Subcutaneous abdominal adipose tissue (tissue), 5 donors: Measurements from ENCODE around the gene TEF.

Experiments
- H3K27ac ChIP-seq: one replicate; pipeline ENCODE4 v1.7.0; 2013; ENCODE audit warnings: low read depth, mild to moderate bottlenecking, inconsistent platforms, low read length, moderate library complexity
- H3K27me3 ChIP-seq, 5 donors: one replicate each; pipeline ENCODE4 v1.7.0; 2013; ENCODE audit warnings: low read length in 5 of 5, inconsistent platforms in 1 of 5; ENCODE audit not compliant: control insufficient read depth in 5 of 5, insufficient read depth in 4 of 5
- H3K36me3 ChIP-seq, 5 donors: one replicate each; pipeline ENCODE4 v1.7.0; 2013; ENCODE audit warnings: low read length in 5 of 5; ENCODE audit not compliant: control insufficient read depth in 5 of 5, insufficient read depth in 5 of 5
- H3K4me1 ChIP-seq, 5 donors: one replicate each; pipeline ENCODE4 v1.7.0; 2013; ENCODE audit warnings: low read length in 5 of 5, mild to moderate bottlenecking in 3 of 5, moderate library complexity in 1 of 5; ENCODE audit not compliant: control insufficient read depth in 5 of 5, insufficient read depth in 5 of 5
- H3K4me3 ChIP-seq, 5 donors: one replicate each; pipeline ENCODE4 v1.7.0; 2013; ENCODE audit warnings: low read length in 5 of 5, low read depth in 1 of 5
- H3K9ac ChIP-seq, 5 donors: one replicate each; pipeline ENCODE4 v1.7.0; 2013; ENCODE audit warnings: low read length in 5 of 5, mild to moderate bottlenecking in 4 of 5, moderate library complexity in 3 of 5
- H3K9me3 ChIP-seq, 5 donors: one replicate each; pipeline ENCODE4 v1.7.0; 2013; ENCODE audit warnings: low read length in 5 of 5; ENCODE audit not compliant: control insufficient read depth in 5 of 5
- donor health status: healthy.
- donor health status: healthy.
- donor health status: healthy.
- donor health status: healthy.
- donor health status: healthy.

TEF gene

GRCh38 chr22:41353862-41354575 is 27.7 kb upstream of the TEF start:
- H3K4me3 ChIP-seq: no peak overlapping the region
- H3K9ac ChIP-seq: no peak overlapping the region
- H3K36me3 ChIP-seq: peaks cover 0 to 95% (median 91%) of the 10 kb centered on the region in 5 donors
- H3K27me3 ChIP-seq: no peaks in the 10 kb centered on the region
- H3K4me1 ChIP-seq: peaks cover 4 to 17% (median 16%) of the 10 kb centered on the region in 5 donors
- H3K9me3 ChIP-seq: no peaks in the 10 kb centered on the region
- H3K27ac ChIP-seq: no peak overlapping the region

GRCh38 chr22:41354979-41355378 is 26.8 kb upstream of the TEF start:
- H3K9me3 ChIP-seq: no peaks in the 10 kb centered on the region
- no peak overlapping the region for H3K4me3 ChIP-seq
- H3K36me3 ChIP-seq: peaks cover 0 to 86% (median 82%) of the 10 kb centered on the region in 5 donors
- no peaks in the 10 kb centered on the region for H3K27me3 ChIP-seq
- peaks cover 4 to 12% (median 10%) of the 10 kb centered on the region in 5 donors for H3K4me1 ChIP-seq
- no peak overlapping the region for H3K9ac ChIP-seq
- H3K27ac ChIP-seq: no peak overlapping the region

DNA sequence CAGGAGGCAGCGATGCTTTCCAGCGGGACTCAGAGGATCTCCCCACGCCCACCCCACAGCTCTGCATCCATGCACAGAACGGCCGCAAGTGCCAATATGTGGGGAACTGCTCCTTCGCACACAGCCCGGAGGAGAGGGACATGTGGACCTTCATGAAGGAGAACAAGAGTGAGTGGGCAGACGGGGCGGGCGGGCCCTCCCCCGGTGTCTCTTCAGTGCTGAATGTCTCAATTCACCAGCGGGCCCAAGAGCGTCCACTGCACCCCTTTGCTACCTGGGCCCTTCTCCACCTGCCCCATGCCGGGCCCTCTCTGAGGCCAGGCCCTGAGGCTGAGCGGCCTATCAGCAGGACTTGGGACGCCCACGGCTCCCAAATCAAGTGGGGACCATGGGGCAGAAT is 25.8 kb upstream of the TEF start:
- no peaks in the 10 kb centered on the region for H3K9me3 ChIP-seq
- H3K36me3 ChIP-seq: peaks cover 0 to 77% (median 73%) of the 10 kb centered on the region in 5 donors
- no peak overlapping the region for H3K27ac ChIP-seq
- no peak overlapping the region for H3K9ac ChIP-seq
- H3K4me3 ChIP-seq: no peak overlapping the region
- no peaks in the 10 kb centered on the region for H3K27me3 ChIP-seq
- H3K4me1 ChIP-seq: peaks cover 0 to 3% (median 1%) of the 10 kb centered on the region in 5 donors

- Histone ChIP-seq H3K9me3 (no peaks in the 10 kb centered on the region), H3K4me3 (no peak overlapping the region), H3K9ac (no peak overlapping the region), H3K36me3 (peaks cover 0 to 71% (median 66%) of the 10 kb centered on the region in 5 donors), H3K27ac (no peak overlapping the region), H3K27me3 (no peaks in the 10 kb centered on the region), H3K4me1 (no peaks in the 10 kb centered on the region)
Measured at GRCh38 chr22:41356430-41357028, 25.2 kb upstream of the TEF start.

GRCh38 chr22:41357191-41357590 is 24.6 kb upstream of the TEF start:
- Histone ChIP-seq H3K9ac (no peak overlapping the region), H3K27ac (no peak overlapping the region), H3K4me1 (no peaks in the 10 kb centered on the region), H3K9me3 (no peaks in the 10 kb centered on the region), H3K4me3 (no peak overlapping the region), H3K36me3 (peaks cover 0 to 64% (median 61%) of the 10 kb centered on the region in 5 donors), H3K27me3 (no peaks in the 10 kb centered on the region)

GRCh38 chr22:41358927-41359326 is 22.8 kb upstream of the TEF start:
- H3K27ac ChIP-seq: no peak overlapping the region

DNA sequence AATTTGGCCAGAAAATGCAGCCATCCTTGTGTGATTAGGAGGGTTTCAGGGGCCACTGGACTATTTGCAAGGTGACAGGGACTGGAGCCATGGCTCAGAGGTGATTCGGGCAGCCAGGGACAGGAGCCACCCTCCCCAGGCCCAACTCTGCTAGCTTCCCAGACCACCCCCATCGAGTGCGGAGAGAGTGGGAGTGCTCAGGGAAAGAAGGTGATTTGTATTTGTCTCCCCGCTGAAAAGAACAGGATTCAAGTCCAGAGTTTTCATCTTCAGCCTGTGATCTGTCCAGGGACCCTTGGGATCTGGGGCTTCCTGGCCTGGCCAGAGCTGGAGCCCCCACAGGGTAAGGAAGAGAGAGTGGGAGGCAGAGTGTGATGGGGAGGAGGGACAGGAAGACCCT is 22.4 kb upstream of the TEF start:
- H3K4me3 ChIP-seq: no peak overlapping the region
- H3K27ac ChIP-seq: no peak overlapping the region
- no peak overlapping the region for H3K9ac ChIP-seq
- no peaks in the 10 kb centered on the region for H3K27me3 ChIP-seq
- H3K36me3 ChIP-seq: peaks cover 0 to 47% (median 45%) of the 10 kb centered on the region in 5 donors
- no peaks in the 10 kb centered on the region for H3K4me1 ChIP-seq
- no peaks in the 10 kb centered on the region for H3K9me3 ChIP-seq

More at GRCh38 chr22:41358927-41359326, 22.8 kb upstream of the TEF start:
- no peaks in the 10 kb centered on the region for H3K27me3 ChIP-seq
- no peaks in the 10 kb centered on the region for H3K4me1 ChIP-seq
- no peak overlapping the region for H3K4me3 ChIP-seq
- peaks cover 0 to 51% (median 50%) of the 10 kb centered on the region in 5 donors for H3K36me3 ChIP-seq
- H3K9ac ChIP-seq: no peak overlapping the region
- no peaks in the 10 kb centered on the region for H3K9me3 ChIP-seq

DNA sequence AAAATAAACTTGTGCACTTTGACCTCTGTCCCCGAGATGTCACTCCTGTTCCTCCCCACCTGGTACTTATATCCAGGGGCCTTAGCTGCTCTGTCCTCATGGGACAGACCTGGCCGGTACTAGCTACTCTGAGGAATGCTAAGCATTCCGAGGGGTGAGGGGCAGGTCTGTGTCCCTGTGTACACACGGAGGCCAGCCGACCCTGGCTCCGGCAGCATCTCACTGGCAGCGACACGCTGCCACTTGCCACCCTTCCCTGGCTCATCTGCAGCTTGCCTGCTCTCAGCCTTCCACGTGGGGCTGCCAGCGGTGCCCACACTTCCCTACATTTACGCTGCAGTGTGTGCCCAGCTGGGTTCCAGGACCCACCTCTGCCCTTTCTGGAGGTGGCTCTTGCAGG is 21.6 kb upstream of the TEF start:
- Histone ChIP-seq H3K27ac (no peak overlapping the region), H3K9ac (no peak overlapping the region)

GRCh38 chr22:41361716-41362310 is 19.9 kb upstream of the TEF start:
- H3K27ac ChIP-seq: no peak overlapping the region
- H3K27me3 ChIP-seq: no peaks in the 10 kb centered on the region
- H3K9ac ChIP-seq: no peak overlapping the region
- H3K4me1 ChIP-seq: peaks cover 2 to 6% (median 5%) of the 10 kb centered on the region in 5 donors
- peaks cover 0 to 23% (median 21%) of the 10 kb centered on the region in 5 donors for H3K36me3 ChIP-seq
- H3K4me3 ChIP-seq: no peak overlapping the region
- H3K9me3 ChIP-seq: no peaks in the 10 kb centered on the region

More for the DNA sequence above, 21.6 kb upstream of the TEF start:
- Histone ChIP-seq H3K27me3 (no peaks in the 10 kb centered on the region), H3K4me3 (no peak overlapping the region), H3K36me3 (peaks cover 0 to 40% (median 38%) of the 10 kb centered on the region in 5 donors), H3K4me1 (no peaks in the 10 kb centered on the region), H3K9me3 (no peaks in the 10 kb centered on the region)

GRCh38 chr22:41362615-41363014 is 19.1 kb upstream of the TEF start:
- Histone ChIP-seq H3K27ac (no peak overlapping the region), H3K27me3 (no peaks in the 10 kb centered on the region), H3K9ac (no peak overlapping the region), H3K4me3 (no peak overlapping the region), H3K36me3 (peaks cover 0 to 15% (median 14%) of the 10 kb centered on the region in 5 donors), H3K9me3 (no peaks in the 10 kb centered on the region), H3K4me1 (peaks cover 9 to 14% (median 12%) of the 10 kb centered on the region in 5 donors)
